Measurements from ENCODE around the gene LMO7.

DNA sequence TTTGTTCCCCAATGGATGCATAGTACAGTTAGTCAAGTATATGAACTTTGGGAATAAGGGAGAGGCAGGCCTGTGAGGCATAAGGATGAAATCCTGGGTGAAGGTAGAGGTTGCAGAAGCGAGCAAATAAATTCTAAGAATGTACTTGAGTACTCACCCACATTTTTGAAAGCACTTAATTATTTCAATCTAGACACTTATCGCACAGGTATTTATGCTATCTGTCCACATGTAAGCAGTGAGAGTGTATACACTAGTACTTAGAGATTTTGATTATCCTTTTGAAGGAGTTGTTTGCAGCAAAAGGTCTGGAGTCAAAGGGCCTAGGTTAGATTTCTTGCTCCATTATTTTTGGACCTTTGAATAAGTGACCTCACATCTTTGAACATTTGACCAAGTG is 77.7 kb downstream of the LMO7 start:
- no peak for TF ChIP-seq CTCF (IDR thresholded peaks at IDR 0.05; ENCODE audit: control extremely low read depth in 1 of 3, insufficient read depth in 1 of 3, low read depth in 1 of 3, low read length in 3 of 3)
- no peak for TF ChIP-seq JUN (IDR thresholded peaks at IDR 0.05; ENCODE audit: low read depth, low read length)
- no peak for TF ChIP-seq TEAD4 (IDR thresholded peaks at IDR 0.05; ENCODE audit: low read depth, low read length)
- no peak for TF ChIP-seq HDAC2 (IDR thresholded peaks at IDR 0.05; ENCODE audit: borderline replicate concordance in 1 of 2, low read depth in 2 of 2, low read length in 2 of 2)
- TF ChIP-seq GABPA (IDR thresholded peaks at IDR 0.05; ENCODE audit: borderline replicate concordance, insufficient read depth, low read length): no peak
- no peak for TF ChIP-seq BACH1 (IDR thresholded peaks at IDR 0.05; ENCODE audit: low read length)
- no peak for TF ChIP-seq PHF8 (conservative IDR thresholded peaks at IDR 0.05; ENCODE audit: low read depth, low read length)
- TF ChIP-seq TAF1 (IDR thresholded peaks at IDR 0.05; ENCODE audit: low read depth, low read length): no peak
- TF ChIP-seq EP300 (IDR thresholded peaks at IDR 0.05; ENCODE audit: borderline replicate concordance in 1 of 2, low read depth in 2 of 2, low read length in 2 of 2): no peak
- TF ChIP-seq POLR2AphosphoS5 (IDR thresholded peaks at IDR 0.05; ENCODE audit: low read depth, low read length): no peak
- no peak for TF ChIP-seq RNF2 (IDR thresholded peaks at IDR 0.05; ENCODE audit: borderline replicate concordance, low read depth, low read length, missing control alignments, poor library complexity, severe bottlenecking)
- TF ChIP-seq POLR2A (IDR thresholded peaks at IDR 0.05; ENCODE audit: control extremely low read depth in 1 of 2, low read depth in 2 of 2, low read length in 2 of 2): no peak
- TF ChIP-seq SRF (IDR thresholded peaks at IDR 0.05; ENCODE audit: low read depth, low read length): no peak
